Measurements from ENCODE around the gene ZCCHC2. TPM values are rescaled to one million over a fixed set of nuclear protein-coding genes. Genes with fewer than 3 reads are reported as not detected.

The ZCCHC2 gene
- total RNA-seq, 1 experiment from 2014 or later: 43.5 TPM

GRCh38 chr18:62586781-62587487 is 64.1 kb downstream of the ZCCHC2 start:
- intact Hi-C loops (cut with micrococcal nuclease; ENCODE audit: unreplicated experiment): loop anchor here (1.0 to 5.0 kb wide), 2 partner anchors 120 to 395 kb away; no protein-coding TSS in a partner anchor
- no peak for TF ChIP-seq CTCF (IDR thresholded peaks at IDR 0.05; ENCODE audit: unreplicated experiment)
- H3K36me3 Mint-ChIP-seq (ENCODE audit: insufficient read depth, unreplicated experiment): peaks cover 28% of the 10 kb centered on the region
- H3K9me3 Mint-ChIP-seq (ENCODE audit: low read depth, unreplicated experiment): no peaks in the 10 kb centered on the region
- H3K4me3 Mint-ChIP-seq (ENCODE audit: low read depth, unreplicated experiment): no peak overlapping the region
- H3K27ac Mint-ChIP-seq (ENCODE audit: unreplicated experiment): no peak overlapping the region
- H3K4me1 Mint-ChIP-seq (ENCODE audit: low read depth, unreplicated experiment): peaks cover 20% of the 10 kb centered on the region
- no TSS peak for BruUV-seq (replicated peaks)
- no peak for DNase-seq
- H3K27me3 Mint-ChIP-seq (ENCODE audit: unreplicated experiment): no peaks in the 10 kb centered on the region
- CTCF ChIA-PET: interaction anchor here (0.6 to 1.4 kb wide), 4 partner anchors 48 to 429 kb away, joined by 3 to 5 read pairs (median 4); partner anchors contain the start of gene PHLPP1

GRCh38 chr18:62587689-62588088 is 64.9 kb downstream of the ZCCHC2 start:
- H3K27me3 Mint-ChIP-seq (ENCODE audit: unreplicated experiment): no peaks in the 10 kb centered on the region
- H3K4me1 Mint-ChIP-seq (ENCODE audit: low read depth, unreplicated experiment): peaks cover 20% of the 10 kb centered on the region
- intact Hi-C loops (cut with micrococcal nuclease; ENCODE audit: unreplicated experiment): loop anchor here (5.0 kb wide), 1 partner anchor 120 kb away; no protein-coding TSS in a partner anchor
- TF ChIP-seq CTCF (IDR thresholded peaks at IDR 0.05; ENCODE audit: unreplicated experiment): no peak
- CTCF ChIA-PET: interaction anchor here (0.8 kb wide), 1 partner anchor 428 kb away, joined by 4 read pairs; no protein-coding TSS in a partner anchor
- DNase-seq: no peak
- BruUV-seq (replicated peaks): no TSS peak
- peaks cover 26% of the 10 kb centered on the region for H3K36me3 Mint-ChIP-seq (ENCODE audit: insufficient read depth, unreplicated experiment)
- H3K4me3 Mint-ChIP-seq (ENCODE audit: low read depth, unreplicated experiment): no peak overlapping the region
- no peaks in the 10 kb centered on the region for H3K9me3 Mint-ChIP-seq (ENCODE audit: low read depth, unreplicated experiment)
- H3K27ac Mint-ChIP-seq (ENCODE audit: unreplicated experiment): no peak overlapping the region

GRCh38 chr18:62588217-62588616 is 65.4 kb downstream of the ZCCHC2 start:
- CTCF ChIA-PET: no interaction called here
- H3K4me3 Mint-ChIP-seq (ENCODE audit: low read depth, unreplicated experiment): no peak overlapping the region
- H3K27ac Mint-ChIP-seq (ENCODE audit: unreplicated experiment): no peak overlapping the region
- DNase-seq: no peak
- no peaks in the 10 kb centered on the region for H3K27me3 Mint-ChIP-seq (ENCODE audit: unreplicated experiment)
- TF ChIP-seq CTCF (IDR thresholded peaks at IDR 0.05; ENCODE audit: unreplicated experiment): no peak
- H3K4me1 Mint-ChIP-seq (ENCODE audit: low read depth, unreplicated experiment): peaks cover 20% of the 10 kb centered on the region
- no peaks in the 10 kb centered on the region for H3K9me3 Mint-ChIP-seq (ENCODE audit: low read depth, unreplicated experiment)
- peaks cover 26% of the 10 kb centered on the region for H3K36me3 Mint-ChIP-seq (ENCODE audit: insufficient read depth, unreplicated experiment)
- intact Hi-C loops (cut with micrococcal nuclease; ENCODE audit: unreplicated experiment): loop anchor here (5.0 kb wide), 1 partner anchor 119 kb away; no protein-coding TSS in a partner anchor
- BruUV-seq (replicated peaks): no TSS peak

GRCh38 chr18:62590799-62591590 is 68.2 kb downstream of the ZCCHC2 start:
- H3K4me3 Mint-ChIP-seq (ENCODE audit: low read depth, unreplicated experiment): no peak overlapping the region
- intact Hi-C loops (cut with micrococcal nuclease; ENCODE audit: unreplicated experiment): no loop called here
- H3K27ac Mint-ChIP-seq (ENCODE audit: unreplicated experiment): no peak overlapping the region
- H3K4me1 Mint-ChIP-seq (ENCODE audit: low read depth, unreplicated experiment): peaks cover 11% of the 10 kb centered on the region
- H3K36me3 Mint-ChIP-seq (ENCODE audit: insufficient read depth, unreplicated experiment): peaks cover 10% of the 10 kb centered on the region
- DNase-seq: no peak
- no peaks in the 10 kb centered on the region for H3K9me3 Mint-ChIP-seq (ENCODE audit: low read depth, unreplicated experiment)
- no peak for TF ChIP-seq CTCF (IDR thresholded peaks at IDR 0.05; ENCODE audit: unreplicated experiment)
- H3K27me3 Mint-ChIP-seq (ENCODE audit: unreplicated experiment): peaks cover 2% of the 10 kb centered on the region
- CTCF ChIA-PET: no interaction called here
- no TSS peak for BruUV-seq (replicated peaks)
